Measurements from ENCODE around the gene TFDP2. TPM values are rescaled to one million over a fixed set of nuclear protein-coding genes. Genes with fewer than 3 reads are reported as not detected.
A peak's percentile ranks its signal among the peaks of the same experiment; 100 is the strongest.

TFDP2 gene
- total RNA-seq, 6 experiments from 2014 or later = 17.9 to 30.9 (median 24.1) TPM

GRCh38 chr3:141938011-141938500, 211.3 kb downstream of the TFDP2 start:
- no peak for TF ChIP-seq POLR2A (IDR thresholded peaks at IDR 0.05)
- no peak for TF ChIP-seq CTCF (IDR thresholded peaks at IDR 0.05)
- peak in 1 of 4 donors; percentile 11 for ATAC-seq
- Histone ChIP-seq H3K4me3 (no peak overlapping the region), H3K4me1 (no peaks in the 10 kb centered on the region), H3K27me3 (no peaks in the 10 kb centered on the region), H3K9me3 (no peaks in the 10 kb centered on the region), H3K36me3 (no peaks in the 10 kb centered on the region), H3K27ac (no peak overlapping the region)
- intact Hi-C loops (cut with DNase I) = no loop called here
- WGBS (ENCODE audit: insufficient coverage, low coverage, low lambda C conversion rate, missing lambda C conversion rate) = 100% methylated on average over 1 of the region's 20 CpGs
- DNase-seq = no peak

- ATAC-seq (no peak), DNase-seq (no peak)
- TF ChIP-seq POLR2A (IDR thresholded peaks at IDR 0.05) = no peak
- no peak for TF ChIP-seq CTCF (IDR thresholded peaks at IDR 0.05)
- Histone ChIP-seq H3K4me3 (no peak overlapping the region), H3K9me3 (no peaks in the 10 kb centered on the region), H3K4me1 (no peaks in the 10 kb centered on the region), H3K27me3 (no peaks in the 10 kb centered on the region), H3K27ac (no peak overlapping the region), H3K36me3 (no peaks in the 10 kb centered on the region)
- WGBS (ENCODE audit: insufficient coverage, low coverage, low lambda C conversion rate, missing lambda C conversion rate) = 89% methylated on average over 4 of the region's 4 CpGs
- intact Hi-C loops (cut with DNase I) = no loop called here
These were observed 215.0 kb downstream of the TFDP2 start for GRCh38 chr3:141934354-141934753.

- Histone ChIP-seq H3K36me3 (no peaks in the 10 kb centered on the region), H3K27me3 (no peaks in the 10 kb centered on the region), H3K4me3 (no peak overlapping the region), H3K9me3 (no peaks in the 10 kb centered on the region), H3K4me1 (no peaks in the 10 kb centered on the region), H3K27ac (no peak overlapping the region)
- intact Hi-C loops (cut with DNase I) = no loop called here
- 87% methylated on average over 12 of the region's 16 CpGs for WGBS (ENCODE audit: insufficient coverage, low coverage, low lambda C conversion rate, missing lambda C conversion rate)
- ATAC-seq (no peak), DNase-seq (no peak)
- TF ChIP-seq CTCF (IDR thresholded peaks at IDR 0.05) = no peak
- TF ChIP-seq POLR2A (IDR thresholded peaks at IDR 0.05) = no peak
These were observed 215.7 kb downstream of the TFDP2 start for GRCh38 chr3:141933421-141934300.

GRCh38 chr3:141930801-141931200, 218.5 kb downstream of the TFDP2 start:
- intact Hi-C loops (cut with DNase I) = no loop called here
- H3K36me3 ChIP-seq = no peaks in the 10 kb centered on the region
- peak in 1 of 4 donors; percentile 22 for ATAC-seq
- H3K27ac ChIP-seq = no peak overlapping the region
- TF ChIP-seq CTCF (IDR thresholded peaks at IDR 0.05) (no peak), POLR2A (IDR thresholded peaks at IDR 0.05) (no peak)
- DNase-seq = no peak
- no peaks in the 10 kb centered on the region for H3K27me3 ChIP-seq
- H3K4me3 ChIP-seq = no peak overlapping the region
- no peaks in the 10 kb centered on the region for H3K9me3 ChIP-seq
- 80% methylated on average over 2 of the region's 4 CpGs for WGBS (ENCODE audit: insufficient coverage, low coverage, low lambda C conversion rate, missing lambda C conversion rate)
- H3K4me1 ChIP-seq = no peaks in the 10 kb centered on the region
